GM18907 (cell line): ENCODE data around the gene GORASP1.

Source experiments
- ATAC-seq: cut with Tn5 transposase; IDR thresholded peaks from one replicate; pipeline ENCODE4 v1.9.1; 2021; ENCODE audit warnings: mild to moderate bottlenecking, moderate library complexity; ENCODE audit not compliant: unreplicated experiment

Gene GORASP1

DNA sequence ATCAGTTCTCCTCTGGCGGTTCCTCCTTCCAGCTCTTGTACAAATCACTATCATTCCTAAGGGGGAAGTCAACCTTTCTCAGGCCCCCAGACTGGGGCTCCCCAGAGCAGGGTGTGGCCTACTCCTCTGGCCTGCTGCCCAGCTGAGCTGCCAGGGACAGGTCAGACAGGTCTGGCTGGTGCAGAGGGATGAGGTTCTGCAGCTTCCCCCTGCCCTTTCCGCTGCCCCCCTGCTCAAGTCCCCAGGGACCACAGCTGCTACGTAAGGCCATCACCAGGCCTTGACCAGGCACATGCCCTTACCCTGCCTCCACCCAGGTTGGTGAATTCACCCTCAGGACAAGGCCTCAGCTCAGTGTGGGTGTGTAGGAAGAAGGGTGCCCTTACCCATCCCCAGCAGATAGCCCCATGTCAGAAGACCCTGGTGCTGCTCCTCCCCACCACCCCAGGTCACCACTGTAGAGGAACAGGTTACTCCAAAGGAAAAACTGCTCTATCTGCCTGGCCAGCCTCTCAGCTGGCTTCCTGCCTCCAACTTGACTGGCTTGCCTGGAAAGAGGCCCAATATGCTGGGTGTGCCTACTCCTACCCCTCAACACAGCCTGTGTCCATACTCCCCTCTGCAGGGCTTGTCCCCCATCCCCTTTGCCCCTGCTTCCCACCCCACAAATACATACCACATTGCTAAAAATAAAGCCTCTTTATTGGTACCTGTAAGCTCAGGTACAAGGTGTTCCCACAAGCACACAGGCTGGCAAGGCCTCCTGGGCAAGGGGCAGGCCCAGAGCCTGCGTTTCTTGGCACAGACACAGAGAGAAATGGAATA lies 34.0 kb upstream of the GORASP1 start:
- ATAC-seq = no peak

DNA sequence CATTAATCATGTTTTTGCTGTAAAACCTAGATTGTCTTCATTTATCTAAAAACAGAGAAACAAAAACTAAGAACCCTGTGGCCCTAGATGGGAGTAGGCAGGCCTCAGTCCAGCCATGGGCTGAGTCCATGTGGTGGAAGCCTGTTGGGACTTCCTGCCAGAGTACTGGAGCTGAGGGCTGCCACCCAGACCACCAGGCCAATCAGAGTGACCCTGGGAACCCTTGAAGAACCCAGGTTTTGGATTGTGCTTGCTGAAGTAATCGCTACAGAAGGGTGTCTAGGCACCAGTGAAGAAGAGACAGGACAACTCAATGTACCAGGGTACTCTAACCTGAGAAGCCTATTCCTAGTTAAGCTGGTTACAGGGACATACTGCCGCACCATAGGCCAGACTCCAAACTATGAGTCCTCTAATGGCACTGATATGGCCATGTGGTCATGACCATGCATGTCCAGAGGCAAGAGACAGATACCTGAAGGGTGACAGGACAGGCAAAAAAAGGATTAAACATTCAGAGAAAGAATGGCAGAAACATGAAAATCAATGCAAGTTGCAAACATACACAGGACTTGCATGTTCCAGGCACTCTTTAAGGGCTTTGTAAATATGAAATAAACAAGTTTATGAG lies 33.0 kb upstream of the GORASP1 start:
- ATAC-seq = no peak

DNA sequence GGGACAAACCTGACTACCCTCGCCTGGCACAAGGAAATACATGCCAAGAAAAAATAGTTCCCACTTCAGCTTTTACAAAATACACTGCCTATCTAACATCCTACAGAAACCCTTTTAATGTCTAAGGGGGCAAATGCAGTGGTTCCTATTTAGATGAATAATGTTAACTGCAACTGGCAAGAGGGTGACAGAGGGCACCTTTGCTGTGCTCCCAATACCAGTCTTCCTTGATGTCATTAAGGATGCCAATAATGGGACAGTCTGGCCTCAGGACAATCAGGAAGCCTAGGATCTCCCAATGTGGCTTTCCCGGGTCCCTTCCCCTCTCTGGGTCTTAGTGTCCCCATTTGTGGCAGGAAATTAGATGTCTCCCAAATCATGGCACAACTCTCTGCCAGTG lies 32.0 kb upstream of the GORASP1 start:
- no peak for ATAC-seq

DNA sequence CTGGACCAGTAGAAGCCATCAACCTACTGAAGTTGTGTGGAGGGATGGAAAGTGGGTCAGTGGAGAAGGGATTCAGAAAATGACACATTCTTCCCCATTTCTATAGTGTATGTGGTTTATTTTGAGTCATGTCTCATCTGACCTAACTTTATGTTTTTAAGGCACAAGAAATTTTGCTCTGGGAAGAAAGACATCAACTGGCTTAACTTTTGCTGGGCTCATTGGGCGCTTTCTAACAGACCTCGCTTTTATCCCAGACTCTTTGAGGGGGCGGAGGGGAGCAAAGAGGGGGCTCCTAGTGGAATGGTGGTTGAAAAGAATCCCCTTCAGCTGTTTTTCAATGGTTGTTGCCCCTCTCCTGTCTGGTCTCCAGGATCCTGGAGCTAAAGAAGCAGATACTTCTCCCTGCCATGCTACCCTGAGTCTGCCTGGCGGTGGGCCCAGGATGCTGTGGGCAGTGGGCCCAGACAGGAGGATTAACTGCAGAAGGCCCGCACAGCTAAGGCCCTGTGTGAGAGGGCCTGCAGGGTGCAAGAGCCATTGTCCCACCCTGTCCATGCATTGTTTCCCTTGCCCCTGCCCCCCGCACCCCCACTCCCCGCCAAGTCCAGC lies 31.5 kb upstream of the GORASP1 start:
- ATAC-seq = no peak

DNA sequence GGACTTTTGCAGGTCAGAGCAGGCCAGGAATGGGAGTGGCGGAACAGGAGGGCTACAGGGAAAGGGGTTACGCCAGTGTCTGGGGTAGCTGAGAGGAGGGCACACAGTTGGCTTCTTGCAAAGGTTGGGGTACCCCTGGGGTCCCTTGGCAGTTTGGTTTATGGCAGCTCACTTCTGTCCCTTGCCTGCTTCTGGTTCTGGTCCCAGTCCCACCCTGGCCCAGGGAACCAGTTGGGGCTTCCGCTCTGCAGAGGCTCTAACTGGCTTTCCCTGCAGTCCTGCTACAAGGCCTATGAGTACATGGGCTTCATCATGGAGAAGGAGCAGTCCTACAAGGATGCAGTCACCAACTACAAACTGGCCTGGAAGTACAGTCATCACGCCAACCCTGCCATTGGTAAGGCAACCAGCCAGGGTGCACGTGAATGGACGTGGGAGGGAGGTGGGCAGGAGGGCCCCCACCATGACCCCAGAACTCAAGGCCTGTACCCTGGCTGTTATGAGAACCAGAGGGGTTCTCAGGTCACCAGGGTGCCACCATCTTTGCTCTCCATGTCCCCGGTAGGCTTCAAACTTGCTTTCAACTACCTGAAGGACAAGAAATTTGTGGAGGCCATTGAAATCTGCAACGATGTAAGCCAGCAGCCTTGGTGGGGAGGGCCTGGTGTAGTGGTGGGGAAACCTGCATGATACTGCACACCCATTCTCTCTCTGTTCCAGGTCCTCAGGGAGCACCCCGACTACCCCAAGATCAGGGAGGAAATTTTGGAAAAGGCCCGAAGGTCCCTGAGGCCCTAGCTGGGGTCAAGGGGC lies 30.8 kb upstream of the GORASP1 start:
- ATAC-seq = no peak

DNA sequence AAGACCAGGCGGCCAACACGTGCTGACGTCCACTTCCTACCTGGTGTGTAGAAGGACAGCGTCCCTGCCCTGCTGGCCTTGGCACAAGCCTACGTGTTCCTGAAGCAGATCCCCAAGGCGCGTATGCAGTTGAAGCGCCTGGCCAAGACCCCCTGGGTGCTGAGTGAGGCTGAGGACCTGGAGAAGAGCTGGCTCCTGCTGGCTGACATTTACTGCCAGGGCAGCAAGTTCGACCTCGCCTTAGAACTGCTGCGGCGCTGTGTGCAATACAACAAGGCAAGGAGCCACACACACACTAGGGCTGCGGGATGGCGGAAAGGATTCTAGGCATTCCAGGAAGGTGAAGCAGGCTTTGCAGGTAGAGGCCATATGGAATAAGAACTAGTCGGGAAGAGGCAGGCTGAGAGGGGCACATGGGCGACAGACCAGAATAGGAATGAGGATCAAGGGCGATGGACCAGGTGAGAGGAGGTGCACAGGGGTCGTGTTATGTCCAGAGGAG lies 30.1 kb upstream of the GORASP1 start:
- no peak for ATAC-seq

DNA sequence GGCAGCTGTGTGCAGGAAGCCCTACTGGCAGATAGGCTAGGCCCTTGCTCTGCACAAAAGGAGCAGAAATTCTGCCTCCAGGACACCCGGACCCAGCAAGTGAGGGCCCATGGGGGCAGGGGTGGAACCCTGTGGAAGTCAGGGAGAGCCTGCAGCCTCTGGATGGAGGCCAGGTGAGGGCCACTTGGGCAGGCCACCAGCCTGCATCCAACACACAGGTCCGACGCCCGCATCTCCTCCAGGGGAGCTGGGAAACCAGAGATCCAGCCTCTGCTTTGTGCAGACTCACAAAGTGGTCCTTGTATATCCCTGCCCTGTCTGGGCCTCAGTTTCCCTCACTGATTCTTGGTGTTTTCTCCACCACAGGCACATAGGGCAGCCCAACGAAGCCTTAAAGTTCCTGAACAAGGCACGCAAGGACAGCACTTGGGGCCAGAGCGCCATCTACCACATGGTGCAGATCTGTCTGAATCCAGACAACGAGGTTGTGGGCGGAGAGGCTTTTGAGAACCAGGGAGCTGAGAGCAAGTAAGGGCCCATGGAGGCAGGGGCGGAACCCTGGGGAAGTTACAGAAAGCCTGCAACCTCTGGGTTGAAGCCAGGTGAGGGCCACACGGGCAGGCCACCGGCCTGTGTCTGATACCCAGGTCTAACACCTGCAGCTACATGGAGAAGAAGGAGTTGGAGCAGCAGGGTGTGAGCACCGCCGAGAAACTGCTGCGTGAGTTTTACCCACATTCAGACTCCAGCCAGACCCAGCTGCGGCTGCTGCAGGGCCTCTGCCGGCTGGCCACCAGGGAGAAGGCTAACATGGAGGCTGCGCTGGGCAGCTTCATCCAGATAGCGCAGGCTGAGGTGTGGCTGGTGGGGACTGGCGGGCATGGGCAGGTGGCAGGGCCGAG lies 29.4 kb upstream of the GORASP1 start:
- ATAC-seq = no peak

DNA sequence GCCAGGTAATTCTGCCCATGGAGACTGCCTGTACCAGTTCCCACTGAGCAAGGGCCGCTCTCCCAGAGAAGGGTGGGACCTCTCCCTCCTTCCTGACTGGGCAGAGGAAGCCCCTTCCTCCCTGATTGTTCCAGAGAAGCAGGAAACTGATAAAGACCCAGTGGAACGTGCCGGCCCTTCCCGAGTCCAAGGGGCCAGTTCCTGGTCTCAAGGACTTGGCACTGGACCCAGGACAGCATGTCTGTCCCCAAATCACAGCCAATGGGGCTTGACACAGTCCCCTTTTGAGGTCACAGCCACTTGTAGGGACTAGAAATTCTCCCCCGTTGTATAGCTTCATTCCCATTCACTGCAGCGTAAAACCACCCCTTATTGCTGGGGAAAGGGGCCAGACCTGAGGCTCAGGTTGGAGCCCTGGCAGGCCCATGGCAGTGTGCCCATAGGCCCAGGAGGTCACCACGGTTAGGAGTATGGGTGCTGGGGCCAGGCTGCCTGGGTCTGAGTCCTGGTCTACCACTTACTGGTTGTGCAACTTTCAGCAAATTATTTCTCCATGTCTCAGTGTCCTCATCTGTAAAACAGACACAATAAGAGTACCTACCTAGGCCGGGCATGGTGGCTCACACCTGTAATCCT lies 27.9 kb upstream of the GORASP1 start:
- no peak for ATAC-seq

DNA sequence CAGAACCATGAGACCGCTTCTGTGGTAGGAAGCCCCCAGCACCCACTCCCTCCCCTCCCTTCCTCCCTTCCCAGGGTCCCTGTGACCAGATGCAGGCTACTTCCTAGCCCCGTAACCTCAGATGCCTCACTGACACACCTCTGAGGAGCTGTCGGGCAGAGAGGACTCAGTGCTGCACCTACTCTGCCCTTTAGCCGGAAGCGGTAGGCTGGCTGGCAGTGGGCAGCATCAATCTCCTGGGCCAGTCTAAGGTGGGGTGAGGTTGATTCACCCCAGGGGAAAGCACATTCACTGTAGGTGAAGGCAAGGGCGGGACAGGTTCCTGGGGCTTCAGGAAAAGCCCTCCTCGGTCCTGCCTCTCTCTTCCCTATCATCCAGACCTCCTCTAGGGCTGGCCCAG lies 26.9 kb upstream of the GORASP1 start:
- ATAC-seq = no peak

DNA sequence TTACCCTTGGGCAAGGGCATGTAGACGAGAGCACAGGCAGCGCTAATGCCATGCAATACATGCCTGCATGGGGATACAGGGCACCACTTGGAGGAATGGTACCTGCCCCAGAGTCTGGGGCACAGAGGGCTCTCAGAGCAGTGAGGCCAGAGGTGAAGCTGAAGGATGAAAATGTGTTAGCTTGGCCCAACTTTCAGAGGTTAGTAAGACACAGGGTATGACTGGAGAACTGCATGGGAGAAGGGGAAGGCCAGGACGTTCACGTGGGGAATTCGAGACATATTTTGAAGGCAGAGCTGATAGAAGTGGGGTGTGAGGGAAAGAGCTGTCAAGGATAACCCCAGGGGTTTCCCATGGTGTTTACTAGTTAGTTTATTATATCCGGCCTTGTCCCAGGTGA lies 26.4 kb upstream of the GORASP1 start:
- no peak for ATAC-seq

DNA sequence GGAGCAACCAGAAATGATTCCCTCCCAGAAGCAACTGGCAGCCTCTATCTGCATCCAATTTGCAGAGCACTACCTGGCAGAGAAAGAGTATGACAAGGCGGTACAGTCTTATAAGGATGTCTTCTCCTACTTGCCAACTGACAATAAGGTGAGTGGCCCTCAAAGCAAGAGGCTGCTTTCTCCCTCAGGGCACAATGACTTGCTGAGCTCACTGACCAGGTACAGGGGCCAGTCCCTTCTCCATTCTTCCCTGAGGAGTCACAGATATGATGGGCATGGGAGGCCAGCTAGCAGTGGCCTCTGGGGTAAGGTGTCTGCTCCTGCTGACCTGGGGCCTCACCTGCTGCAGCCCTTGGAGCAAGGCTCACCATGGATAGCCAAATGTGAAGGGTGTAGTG lies 25.7 kb upstream of the GORASP1 start:
- no peak for ATAC-seq

DNA sequence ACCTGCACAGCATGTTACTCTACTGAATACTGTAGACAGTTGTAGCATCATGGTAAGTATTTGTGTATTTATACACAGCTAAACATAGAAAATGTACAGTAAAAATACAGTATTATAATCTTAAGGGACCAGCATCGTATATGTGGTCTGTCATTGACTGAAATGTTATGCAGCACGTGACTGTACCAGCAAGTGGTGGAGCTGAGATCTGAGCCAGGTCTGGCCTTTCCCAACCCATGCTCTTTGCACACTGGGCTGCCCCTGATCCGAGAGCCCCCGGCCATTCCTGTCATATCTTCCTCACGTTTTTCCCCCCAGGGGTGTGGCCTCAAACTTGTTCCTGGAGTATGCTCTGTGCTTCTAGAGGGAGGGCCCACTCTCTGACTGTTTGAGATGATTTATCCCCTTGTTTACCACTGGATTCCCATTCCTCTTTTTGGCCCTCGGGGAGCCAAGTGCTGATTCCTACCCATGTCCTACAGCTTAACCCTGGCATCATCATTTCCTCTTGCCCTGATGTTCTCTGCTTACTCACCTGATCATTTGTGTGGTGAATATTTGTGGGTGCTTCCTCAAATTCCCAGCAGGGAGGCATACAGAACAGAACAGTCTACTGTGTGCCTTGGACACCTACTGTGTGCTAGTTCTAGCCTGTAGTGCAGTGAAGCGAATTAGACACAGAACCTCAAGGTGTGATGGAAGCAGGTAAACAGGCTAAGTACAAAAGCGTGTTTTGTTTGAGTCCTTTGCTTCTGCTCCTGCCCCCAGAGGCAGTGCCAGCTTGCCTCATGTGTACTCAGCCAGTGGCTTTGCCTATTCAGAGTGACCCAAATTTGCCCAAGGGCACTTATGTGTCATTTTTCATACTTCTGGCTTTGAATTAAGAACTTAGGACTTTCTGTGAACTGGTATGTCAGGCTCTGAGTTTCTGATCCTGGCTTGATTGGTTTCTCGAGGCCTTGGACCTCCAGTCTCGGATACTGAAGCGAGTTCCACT lies 25.0 kb upstream of the GORASP1 start:
- ATAC-seq = no peak

DNA sequence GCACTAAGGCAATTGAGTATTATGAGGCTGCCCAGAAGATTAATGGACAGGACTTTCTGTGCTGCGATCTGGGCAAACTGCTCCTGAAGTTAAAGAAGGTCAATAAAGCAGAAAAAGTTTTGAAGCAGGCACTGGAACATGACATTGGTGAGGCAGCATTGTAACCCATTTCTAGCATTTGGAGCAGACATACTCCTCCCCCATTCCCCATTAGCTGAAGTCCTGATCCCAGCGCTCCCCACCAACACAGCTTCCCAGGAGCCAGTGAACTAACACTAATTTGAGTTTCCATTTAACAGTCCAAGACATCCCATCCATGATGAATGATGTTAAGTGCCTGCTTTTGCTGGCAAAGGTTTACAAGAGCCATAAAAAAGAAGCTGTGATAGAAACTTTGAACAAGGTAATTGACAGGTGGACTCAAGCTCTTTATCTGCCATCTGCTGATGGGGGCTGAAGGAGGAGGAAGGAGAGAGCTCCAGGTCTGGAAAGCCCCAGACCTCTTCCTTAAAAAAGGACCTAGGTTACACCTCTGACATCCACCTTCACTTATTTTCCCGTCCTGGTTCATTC lies 23.4 kb upstream of the GORASP1 start:
- no peak for ATAC-seq

DNA sequence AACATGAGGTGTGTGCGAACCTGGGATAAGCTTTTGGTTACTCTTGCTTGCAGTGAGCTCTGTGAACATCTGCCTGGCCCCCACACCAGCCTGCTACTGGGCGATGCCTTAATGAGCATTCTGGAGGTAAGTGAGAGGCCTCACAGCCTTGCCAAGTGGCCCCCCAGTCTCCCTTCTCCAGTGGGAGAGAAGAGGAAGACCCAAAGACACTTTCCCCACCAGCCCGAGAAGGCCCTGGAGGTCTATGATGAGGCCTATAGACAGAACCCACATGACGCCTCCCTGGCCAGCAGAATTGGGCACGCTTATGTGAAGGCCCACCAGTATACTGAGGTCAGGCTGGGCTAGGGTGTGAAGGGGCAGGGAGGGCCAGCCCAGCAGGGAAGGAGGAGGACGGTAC lies 22.6 kb upstream of the GORASP1 start:
- no peak for ATAC-seq

DNA sequence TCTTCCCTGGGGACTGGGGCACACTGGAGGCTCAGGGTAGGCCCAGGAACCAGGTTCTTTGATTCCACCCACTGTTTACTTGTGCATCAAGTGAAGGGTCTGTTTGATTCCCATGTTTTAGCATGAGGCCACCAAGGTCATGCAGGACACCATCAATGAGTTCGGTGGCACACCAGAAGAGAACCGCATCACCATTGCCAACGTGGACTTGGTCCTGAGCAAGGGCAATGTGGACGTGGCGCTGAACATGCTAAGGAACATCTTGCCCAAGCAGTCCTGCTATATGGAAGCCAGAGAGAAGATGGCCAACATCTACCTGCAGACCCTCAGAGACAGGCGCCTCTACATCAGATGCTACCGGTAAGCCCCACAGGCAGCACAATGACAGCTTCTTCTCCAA lies 21.5 kb upstream of the GORASP1 start:
- ATAC-seq = no peak

DNA sequence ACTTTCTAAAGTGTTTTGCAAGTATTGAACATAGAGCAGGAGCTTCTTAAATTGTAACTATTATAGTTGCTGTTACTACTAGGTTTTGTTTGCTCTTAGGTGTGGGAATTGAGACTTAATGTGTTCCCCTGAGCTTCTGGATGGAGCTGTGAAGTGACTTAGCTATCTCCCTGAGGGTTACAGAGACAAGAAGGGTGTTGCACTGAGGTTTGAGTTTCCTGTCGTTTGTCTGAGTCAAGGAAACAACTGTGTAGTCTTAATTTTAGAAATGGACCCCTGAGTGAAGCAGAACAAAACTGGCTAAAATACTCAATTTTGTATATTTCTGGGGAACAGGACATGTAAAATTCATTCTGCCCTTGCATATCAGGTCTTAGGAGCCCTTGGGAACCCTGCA lies 20.5 kb upstream of the GORASP1 start:
- ATAC-seq = no peak

DNA sequence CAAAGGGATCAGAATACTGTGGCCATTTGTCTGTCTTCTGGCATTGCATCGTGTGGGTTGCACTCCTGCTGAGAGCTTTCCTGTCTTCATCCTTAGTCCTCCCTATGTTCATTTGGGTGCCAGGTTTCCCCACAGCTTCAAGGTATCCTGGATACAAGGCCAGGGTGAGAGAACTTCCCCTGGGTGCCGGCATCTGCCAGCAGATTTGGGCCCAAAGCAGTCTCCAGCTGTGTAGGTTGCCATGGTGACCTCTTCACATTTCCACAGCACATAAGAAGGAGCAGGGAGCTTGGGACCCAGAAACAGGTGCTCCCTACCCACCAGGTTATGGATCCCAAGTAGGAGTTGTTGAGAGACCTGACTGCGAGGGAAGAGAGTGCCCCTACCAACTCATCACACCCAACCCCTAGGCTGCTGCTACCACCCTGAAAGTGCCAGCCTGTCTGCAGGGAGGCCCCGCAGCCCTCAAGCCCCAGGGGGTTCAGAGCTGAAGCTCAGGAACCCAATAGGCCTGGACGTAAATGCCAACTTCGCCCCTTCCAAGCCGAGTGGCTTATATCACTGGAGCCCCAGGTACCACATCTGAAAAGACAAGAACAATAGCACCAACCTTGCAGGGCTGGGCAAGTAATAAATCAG lies 20.0 kb upstream of the GORASP1 start:
- no peak for ATAC-seq
